Right renal cortex interstitium (tissue), 3 donors: Measurements from ENCODE around the gene PCBP1. TPM values are rescaled to one million over a fixed set of nuclear protein-coding genes. Genes with fewer than 3 reads are reported as not detected.
"Not testable (repeated sequence)": the region's sequence is repeated elsewhere in the genome, so short reads cannot be mapped to it uniquely, and the experiment has no call there.

Source experiments
- DNase-seq, 3 donors: peaks; one replicate each; pipeline ENCODE4 v3.0.0-alpha.2; 2013; ENCODE audit warnings: low read depth in 3 of 3, low spot score in 2 of 3
- polyA plus RNA-seq, 3 donors: library from polyadenylated mRNA; unstranded; fragments of 120-200 nt; gene quantifications; one replicate each; pipeline ENCODE4 v1.2.1, GENCODE V29; 2013; ENCODE audit not compliant: insufficient read length in 3 of 3

The PCBP1 gene
- polyA plus RNA-seq, result 100 to 1,000 TPM; 237 to 285 (median 260) TPM

DNA sequence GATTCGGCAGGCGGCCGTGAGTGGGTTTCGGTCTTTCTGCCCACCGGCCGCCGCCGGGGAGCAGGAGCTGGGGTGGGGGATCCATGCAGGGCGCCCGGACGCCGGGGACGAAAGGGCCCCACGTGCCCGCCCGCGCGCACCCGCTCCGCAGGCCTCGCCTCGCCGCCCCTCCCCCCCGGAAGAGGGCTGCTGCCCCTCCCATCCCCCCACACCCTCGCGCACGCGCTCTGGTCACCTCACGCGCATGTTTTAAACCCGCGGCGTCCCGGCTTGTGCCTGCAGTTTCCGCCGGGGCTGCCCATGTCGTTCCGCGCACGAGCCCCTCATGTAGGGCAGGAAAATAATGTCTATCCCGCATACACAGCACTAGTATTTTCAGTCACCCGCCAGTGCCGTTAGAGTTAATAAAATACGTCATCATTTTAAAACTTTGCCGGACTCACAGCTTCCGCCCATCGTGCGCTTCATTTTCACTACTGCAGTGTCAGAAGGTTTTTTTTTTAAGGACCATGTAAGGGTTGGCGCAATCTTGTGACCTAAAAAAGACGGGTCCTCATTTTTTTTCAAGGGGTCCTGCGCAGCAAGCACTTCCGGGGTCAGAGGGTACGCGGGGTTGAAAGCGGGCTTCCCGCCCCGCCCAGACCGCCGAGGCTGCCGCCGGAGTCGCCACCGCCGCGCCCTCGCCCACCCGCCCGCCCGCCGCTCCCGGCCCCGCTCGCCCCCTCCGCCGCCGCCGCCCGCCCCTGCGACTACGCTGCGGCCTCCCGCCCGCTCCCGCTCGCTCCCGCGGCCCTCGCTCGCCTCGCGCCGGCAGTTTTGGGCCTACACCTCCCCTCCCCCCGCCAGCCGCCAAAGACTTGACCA, at the start of gene PCBP1:
Gene PCBP1, plus strand, starts transcription at position 640 of the 864 bp plus-strand sequence. CDS start 267 bp downstream, outside the sequence.
- peak in 2 of 3 donors; percentile 86 to 93 for DNase-seq

- no peak for DNase-seq
These were observed 47.9 kb upstream of the PCBP1 start for GRCh38 chr2:70039366-70039765.

DNA sequence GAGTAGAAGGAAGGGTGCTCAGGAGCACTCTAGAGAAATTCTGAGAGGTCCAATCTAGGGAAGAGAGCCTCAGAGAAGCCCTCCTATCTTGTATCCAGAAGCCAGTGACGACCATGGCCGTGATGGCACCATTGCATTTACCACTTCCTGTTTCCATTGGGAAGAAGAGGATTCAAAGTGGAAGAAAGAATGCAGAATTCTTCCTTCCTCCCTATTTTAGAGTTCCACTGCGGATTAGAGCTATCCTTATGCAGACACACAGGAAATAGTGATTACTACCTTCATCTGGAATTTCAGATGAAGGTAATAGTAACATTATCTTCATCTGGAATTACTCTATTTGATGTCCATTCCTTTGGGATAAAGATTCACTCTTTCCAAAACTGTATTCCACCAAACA, 45.6 kb upstream of the PCBP1 start:
- no peak for DNase-seq

- DNase-seq, result no peak
These were observed 45.0 kb upstream of the PCBP1 start for GRCh38 chr2:70042246-70042645.

- DNase-seq, result no peak
These were observed 43.9 kb upstream of the PCBP1 start for GRCh38 chr2:70043252-70043875.

DNA sequence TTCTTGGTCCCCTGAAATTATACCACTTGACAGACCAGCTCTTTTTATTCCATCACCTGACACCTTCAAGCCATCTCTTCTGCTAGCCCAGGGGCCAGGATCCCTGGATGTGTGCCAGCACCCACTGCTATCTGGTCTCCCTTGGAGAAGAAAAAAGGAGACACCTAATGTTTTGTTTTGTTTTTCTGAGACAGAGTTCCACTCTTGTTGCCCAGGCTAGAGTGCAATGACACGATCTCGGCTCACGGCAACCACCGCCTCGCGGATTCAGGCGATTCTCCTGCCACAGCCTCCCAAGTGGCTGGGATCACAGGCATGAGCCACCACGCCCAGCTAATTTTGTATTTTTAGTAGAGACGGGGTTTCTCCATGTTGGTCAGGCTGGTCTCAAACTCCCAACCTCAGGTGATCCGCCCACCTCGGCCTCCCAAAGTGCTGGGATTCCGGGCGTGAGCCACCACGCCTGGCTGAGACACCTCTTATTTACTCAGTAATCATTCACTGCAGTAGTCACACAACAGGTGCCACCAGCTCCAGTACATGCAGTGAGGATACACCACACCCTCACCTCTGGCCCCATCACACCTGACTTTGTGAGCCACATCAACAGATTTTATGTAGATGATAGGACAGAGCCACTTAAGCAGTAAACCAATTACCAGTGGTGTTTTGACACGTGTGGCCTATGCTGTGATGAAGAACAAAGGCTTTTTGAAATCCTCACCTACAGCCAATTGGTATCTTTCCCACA, 42.8 kb upstream of the PCBP1 start:
- no peak for DNase-seq

DNA sequence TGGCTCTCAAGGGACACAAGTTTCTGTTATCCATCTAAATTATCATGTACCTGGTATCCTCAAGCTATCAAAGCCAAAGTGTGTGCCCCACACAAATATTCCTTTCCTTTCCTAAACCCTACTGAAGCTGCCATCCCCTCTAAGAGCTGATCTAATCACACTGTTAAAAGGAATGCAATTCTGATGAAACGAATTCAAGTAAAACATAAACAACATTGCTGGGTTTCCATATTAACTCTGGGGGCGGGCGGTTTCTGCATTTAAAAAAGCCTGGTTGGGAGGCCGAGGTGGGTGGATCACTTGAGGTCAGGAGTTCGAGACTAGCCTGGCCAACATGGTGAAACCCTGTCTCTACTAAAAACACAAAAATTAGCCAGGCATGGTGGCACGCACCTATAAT, 41.9 kb upstream of the PCBP1 start:
- no peak for DNase-seq

DNA sequence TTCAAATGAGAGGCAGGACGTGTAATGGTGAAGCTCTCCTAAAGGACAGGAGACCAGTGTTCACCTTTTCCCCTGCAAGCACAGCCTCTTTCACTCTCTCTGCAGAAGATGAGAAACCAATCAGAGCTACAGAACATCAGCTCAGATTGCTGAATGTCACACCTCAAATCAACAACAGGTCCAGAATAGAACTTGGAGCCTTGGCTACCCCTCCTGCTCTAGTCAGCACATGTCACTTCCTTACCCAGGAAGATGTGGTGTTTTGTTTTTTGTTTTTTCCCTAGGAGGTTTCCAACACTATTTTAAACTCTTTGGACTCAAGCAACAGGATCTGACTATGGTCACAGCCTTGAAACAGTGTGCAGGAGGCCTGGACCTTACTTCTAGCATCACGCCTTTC, 41.3 kb upstream of the PCBP1 start:
- no peak for DNase-seq

DNA sequence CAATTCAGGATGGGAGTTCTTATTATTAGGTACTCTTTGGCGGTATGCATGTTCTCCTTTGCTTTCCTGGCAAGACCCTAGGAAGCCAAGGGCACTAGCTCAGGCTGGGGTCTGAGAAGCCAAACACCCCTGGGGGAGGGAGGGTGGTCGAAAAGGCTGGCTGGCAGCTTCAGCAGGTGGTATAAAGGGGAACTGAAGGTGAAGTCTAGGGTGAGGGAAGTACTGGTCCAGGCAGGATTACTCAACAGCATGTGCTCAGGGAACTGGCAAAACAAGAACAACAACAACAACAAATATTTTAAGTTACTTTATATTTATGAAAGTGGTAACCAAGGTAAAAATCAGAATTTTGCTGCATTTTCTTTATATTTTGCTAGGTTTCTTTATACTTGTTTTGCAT, 40.7 kb upstream of the PCBP1 start:
- no peak for DNase-seq

GRCh38 chr2:70047451-70047850, 39.8 kb upstream of the PCBP1 start:
- DNase-seq, result no peak

DNA sequence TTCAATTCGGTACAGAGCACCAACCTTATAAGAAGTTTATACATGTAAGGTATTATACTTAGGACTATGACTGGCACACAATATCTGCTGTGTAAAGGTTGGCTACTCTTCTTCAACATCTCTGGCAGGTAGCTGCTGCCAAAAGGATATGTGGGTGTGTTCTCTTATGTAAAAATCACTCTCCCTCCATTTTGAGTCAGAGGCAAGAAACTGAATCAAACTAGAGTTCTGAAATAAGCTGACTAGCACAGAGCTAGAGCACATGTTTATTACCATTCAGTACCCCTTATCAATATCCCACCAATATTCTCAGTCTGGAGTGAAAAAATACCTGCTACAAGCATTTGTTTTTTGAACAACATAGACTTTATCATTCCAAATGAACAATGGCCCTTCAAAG, 38.0 kb upstream of the PCBP1 start:
- DNase-seq, result no peak

DNA sequence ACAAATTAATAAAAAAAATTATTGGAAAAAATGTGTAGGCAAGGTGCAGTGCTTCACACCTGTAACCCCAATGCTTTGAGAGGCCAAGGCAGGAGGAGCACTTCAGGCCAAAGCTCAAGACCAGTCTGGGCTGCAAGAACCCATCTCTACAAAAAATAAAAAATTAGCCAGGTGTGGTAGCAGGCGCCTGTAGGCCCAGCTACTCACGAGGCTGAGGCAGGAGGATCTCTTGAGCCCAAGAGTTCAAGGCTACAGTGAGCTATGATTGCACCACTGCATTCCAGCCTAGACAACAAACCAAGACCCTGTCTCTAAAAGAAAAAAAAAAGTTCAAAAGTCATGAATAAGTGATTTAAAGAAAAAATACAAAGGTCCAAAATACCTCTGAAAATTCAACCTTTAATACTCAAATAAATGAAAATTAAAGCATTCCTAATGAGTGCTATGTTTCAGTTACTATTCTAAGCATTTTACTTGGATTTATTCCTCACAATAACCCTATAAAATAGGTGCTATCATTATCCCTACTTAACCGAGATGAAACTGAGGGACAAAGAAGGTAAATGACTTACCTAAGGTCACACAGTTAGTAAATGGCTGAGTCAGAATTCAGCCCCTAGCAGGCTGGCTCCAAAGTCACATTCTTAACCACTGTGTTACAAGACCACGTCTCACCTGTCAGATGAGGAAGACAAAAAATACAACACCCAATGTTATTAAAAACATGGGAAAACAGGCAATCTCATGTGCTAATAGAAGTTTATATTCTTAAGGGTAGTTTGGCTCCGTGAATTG, 36.4 kb upstream of the PCBP1 start:
- DNase-seq, result no peak

- not testable (repeated sequence) for DNase-seq
These were observed 32.0 kb upstream of the PCBP1 start for GRCh38 chr2:70055259-70055658.

GRCh38 chr2:70061317-70061716, 26.0 kb upstream of the PCBP1 start:
- DNase-seq, result no peak

DNA sequence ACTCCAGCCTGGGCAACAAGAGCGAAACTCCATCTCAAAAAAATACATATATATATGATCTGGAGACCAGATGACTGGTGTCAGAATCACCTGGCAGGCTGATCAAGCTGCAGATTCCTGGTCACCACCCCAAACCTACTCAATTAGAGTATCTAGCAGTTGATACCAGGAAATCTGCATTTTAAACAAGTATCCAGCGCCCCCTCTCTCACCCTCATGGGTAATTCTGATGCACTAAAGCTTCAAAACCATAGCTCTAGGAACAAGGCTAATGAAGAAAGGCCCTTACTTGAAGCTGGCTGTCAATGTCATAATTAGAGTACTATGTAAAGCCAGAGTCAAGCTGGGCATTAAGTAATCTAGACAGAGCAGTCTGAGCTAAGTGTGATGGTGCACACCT, 25.0 kb upstream of the PCBP1 start:
- no peak for DNase-seq

DNA sequence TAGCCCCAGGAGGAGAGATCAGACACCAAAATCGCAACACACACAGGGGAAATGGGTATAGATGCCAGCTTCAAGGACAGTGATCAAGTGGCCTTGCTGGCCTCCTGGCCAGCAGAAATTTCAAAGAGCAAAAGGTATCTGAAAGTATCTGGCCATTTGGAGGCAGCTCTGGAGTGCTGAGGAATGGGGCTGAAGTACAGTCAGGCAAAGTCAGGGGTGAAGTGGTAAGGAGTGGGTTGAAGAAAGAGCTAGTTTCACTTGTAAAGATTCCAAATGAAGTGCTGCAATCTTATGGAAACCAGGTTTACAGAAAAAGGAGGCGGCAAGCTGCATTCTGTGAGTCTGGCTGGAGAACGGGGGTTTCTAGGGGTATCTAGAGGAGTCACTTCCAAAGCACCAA, 19.2 kb upstream of the PCBP1 start:
- DNase-seq, result no peak

DNA sequence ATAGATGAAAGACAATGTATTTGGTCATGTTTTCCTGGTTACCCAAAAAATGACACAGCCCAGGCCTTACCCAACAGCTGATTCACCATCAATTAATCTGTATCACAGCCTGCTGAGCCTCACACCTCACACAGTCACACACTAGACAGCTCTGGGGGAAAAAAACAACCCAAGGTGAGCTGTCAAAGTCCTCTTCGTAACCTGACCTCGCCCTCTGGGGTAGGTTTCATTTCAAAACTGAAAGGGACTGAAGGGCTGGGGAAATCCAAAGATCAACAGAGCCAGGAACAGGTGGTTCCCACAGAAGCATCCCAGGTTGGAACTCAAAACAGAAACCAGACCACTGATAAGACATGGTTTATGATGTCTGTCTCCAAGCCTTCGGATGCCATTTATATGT, 18.2 kb upstream of the PCBP1 start:
- DNase-seq, result no peak

GRCh38 chr2:70070542-70071268, 16.6 kb upstream of the PCBP1 start:
- peak in 1 of 3 donors; percentile 72 for DNase-seq

- no peak for DNase-seq
These were observed 13.8 kb upstream of the PCBP1 start for GRCh38 chr2:70073493-70073892.

DNA sequence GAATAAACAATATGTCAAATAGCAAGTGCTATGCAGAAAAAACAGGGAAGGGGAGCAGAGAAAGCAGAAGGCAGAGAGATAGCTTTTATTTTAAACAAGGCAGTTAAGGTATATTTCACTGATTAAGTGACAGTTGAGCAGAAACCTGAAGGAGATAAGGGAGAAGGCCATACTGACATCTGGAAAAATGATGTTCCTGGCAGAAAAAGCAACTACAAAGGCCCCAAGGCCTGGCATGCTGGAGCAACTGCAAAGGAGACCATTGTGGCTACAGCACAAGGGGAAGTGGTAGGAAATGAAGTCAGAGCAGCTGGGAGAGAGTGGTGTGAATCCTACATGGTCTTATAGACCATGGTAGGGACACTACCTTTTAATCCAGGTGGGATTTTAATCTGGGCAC, 8.9 kb upstream of the PCBP1 start:
- DNase-seq, result no peak
